ENCODE results near the gene NCAPG. TPM values are rescaled to one million over a fixed set of nuclear protein-coding genes. Genes with fewer than 3 reads are reported as not detected.

Gene NCAPG, protein sequence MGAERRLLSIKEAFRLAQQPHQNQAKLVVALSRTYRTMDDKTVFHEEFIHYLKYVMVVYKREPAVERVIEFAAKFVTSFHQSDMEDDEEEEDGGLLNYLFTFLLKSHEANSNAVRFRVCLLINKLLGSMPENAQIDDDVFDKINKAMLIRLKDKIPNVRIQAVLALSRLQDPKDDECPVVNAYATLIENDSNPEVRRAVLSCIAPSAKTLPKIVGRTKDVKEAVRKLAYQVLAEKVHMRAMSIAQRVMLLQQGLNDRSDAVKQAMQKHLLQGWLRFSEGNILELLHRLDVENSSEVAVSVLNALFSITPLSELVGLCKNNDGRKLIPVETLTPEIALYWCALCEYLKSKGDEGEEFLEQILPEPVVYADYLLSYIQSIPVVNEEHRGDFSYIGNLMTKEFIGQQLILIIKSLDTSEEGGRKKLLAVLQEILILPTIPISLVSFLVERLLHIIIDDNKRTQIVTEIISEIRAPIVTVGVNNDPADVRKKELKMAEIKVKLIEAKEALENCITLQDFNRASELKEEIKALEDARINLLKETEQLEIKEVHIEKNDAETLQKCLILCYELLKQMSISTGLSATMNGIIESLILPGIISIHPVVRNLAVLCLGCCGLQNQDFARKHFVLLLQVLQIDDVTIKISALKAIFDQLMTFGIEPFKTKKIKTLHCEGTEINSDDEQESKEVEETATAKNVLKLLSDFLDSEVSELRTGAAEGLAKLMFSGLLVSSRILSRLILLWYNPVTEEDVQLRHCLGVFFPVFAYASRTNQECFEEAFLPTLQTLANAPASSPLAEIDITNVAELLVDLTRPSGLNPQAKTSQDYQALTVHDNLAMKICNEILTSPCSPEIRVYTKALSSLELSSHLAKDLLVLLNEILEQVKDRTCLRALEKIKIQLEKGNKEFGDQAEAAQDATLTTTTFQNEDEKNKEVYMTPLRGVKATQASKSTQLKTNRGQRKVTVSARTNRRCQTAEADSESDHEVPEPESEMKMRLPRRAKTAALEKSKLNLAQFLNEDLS
- 10 to 100 TPM; 48.2 to 52.1 TPM for total RNA-seq
- polyA plus RNA-seq: 1.4 TPM

DNA sequence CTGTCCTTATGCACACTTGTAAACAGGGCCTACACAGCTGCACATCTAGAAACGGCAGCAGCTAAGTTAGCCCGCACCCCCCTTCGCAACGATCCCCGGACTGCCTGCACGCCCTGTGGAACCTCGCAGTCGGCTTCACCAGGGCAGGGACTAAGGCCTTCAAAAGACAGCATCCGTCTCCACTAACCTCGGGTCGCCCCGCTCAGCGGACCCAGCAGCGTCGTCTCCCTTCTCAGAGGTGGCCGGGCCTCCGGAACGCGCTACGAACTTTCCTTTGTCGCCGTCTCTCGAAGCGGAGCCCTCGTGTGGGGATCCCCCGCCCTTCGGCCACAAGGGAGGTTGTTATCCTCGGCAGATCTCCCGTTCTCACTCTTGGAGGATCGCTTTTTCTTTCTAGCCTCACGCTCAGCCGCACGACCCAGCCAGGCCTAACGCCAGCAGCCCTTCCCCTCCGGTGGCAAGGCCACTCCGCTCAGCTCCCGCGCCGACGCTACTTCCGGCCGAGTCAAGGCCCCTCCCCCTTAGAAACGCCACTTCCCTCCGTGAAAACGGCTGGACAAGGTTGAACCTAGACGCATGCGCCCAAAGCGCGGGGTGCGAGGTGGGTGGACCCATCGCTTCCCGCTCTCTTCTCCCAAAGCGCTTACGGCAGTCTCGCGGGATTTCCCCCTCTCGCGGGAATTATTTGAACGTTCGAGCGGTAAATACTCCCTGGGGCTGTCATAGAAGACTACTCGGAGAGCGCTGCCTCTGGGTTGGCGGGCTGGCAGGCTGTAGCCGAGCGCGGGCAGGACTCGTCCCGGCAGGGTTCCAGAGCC is at the start of gene NCAPG, which contains the start of gene DCAF16:
TSS of gene NCAPG (plus strand) at position 720 of the 818 bp plus-strand sequence. CDS start 99 bp downstream, outside the sequence.
TSS of gene DCAF16 (minus strand) at position 498 of the 818 bp plus-strand sequence. CDS start 6,616 bp downstream, outside the sequence.
- H3K27ac ChIP-seq (ENCODE audit: low read depth, low read length): peak within 1 kb of the TSS; percentile 98
- Mint-ChIP-seq H3K27ac (peak within 1 kb of the TSS; percentile 96 to 100 (median 100)), H3K4me3 (peak within 1 kb of the TSS; percentile 95 to 100 (median 98)), H3K36me3 (peaks cover 0 to 23% (median 6%) of the 10 kb centered on the region in 3 donors), H3K9me3 (no peaks in the 10 kb centered on the region), H3K4me1 (peaks cover 62 to 78% (median 72%) of the 10 kb centered on the region in 3 donors), H3K27me3 (no peaks in the 10 kb centered on the region)
- peak; percentile 97 to 100 (median 99) for DNase-seq
- no peaks in the 10 kb centered on the region for H3K27me3 ChIP-seq (ENCODE audit: insufficient read depth, low read length, poor library complexity, severe bottlenecking)
- H3K4me1 ChIP-seq (ENCODE audit: insufficient read depth, low read length): peaks cover 45% of the 10 kb centered on the region
- peak within 1 kb of the TSS; percentile 89 for H3K4me3 ChIP-seq (ENCODE audit: low read length)
- H3K9me3 ChIP-seq (ENCODE audit: low read length): no peaks in the 10 kb centered on the region
- ChIA-PET POLR2A (interaction anchor here (0.6 to 1.4 kb wide), 4 partner anchors 12 to 196 kb away, joined by 3 to 8 read pairs (median 4); partner anchors contain the start of gene MED28), CTCF (interaction anchor here (0.5 to 2.0 kb wide), 5 partner anchors 13 to 964 kb away, joined by 3 to 13 read pairs (median 3); no protein-coding TSS in a partner anchor)
- H3K36me3 ChIP-seq (ENCODE audit: insufficient read depth, low read length): no peaks in the 10 kb centered on the region

DNA sequence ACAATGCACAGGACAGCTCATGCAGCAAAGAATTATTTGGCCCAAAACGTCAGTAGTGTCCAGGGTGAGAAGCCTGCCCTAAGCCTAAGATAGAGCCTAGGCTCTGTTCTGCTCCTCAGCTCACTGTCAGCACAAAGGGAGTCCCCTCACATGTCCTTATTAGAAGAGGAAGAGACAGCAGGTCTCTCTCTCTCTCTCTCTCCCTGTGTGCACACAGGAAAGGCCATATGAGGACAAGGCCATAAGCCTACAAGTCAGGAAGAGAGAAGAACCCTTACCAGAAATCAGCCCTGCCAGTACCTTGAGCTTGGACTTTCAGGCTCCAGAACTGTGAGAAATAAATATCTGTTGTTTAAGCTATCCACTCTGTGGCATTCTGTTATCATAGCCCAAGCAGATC is 49.7 kb upstream of the NCAPG start:
- Histone ChIP-seq H3K27me3 (ENCODE audit: insufficient read depth, low read length, poor library complexity, severe bottlenecking) (no peaks in the 10 kb centered on the region), H3K4me3 (ENCODE audit: low read length) (no peak overlapping the region), H3K27ac (ENCODE audit: low read depth, low read length) (no peak overlapping the region), H3K9me3 (ENCODE audit: low read length) (no peaks in the 10 kb centered on the region), H3K4me1 (ENCODE audit: insufficient read depth, low read length) (no peaks in the 10 kb centered on the region), H3K36me3 (ENCODE audit: insufficient read depth, low read length) (no peaks in the 10 kb centered on the region)
- H3K9me3 Mint-ChIP-seq: no peaks in the 10 kb centered on the region
- no peak for DNase-seq
- no peak overlapping the region for H3K4me3 Mint-ChIP-seq
- ChIA-PET POLR2A (no interaction called here), CTCF (no interaction called here)
- peaks cover 3 to 13% of the 10 kb centered on the region in 2 donors for H3K27me3 Mint-ChIP-seq
- no peak overlapping the region for H3K27ac Mint-ChIP-seq
- peaks cover 9 to 11% (median 10%) of the 10 kb centered on the region in 3 donors for H3K4me1 Mint-ChIP-seq
- H3K36me3 Mint-ChIP-seq: peaks cover 0 to 4% (median 0%) of the 10 kb centered on the region in 3 donors

DNA sequence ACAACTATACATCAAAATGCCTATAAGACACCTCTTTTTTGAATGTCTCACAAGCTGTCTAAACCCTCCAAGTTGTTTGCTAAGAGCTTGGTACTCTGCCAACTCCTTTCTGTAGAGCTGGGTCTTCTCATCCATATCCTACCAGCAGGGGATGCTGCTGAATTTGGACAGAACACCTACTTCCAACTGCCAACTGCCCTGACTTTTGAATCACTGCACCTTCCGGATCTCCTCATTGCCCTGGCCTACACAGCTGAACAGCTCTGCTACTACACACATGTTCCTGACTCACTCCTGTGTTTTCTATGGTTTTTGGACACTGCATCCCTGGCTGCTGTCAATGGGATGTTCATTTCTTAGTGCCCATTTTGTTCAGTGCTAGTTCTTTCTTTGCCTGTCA is 48.1 kb upstream of the NCAPG start:
- no peak overlapping the region for H3K27ac ChIP-seq (ENCODE audit: low read depth, low read length)
- no peaks in the 10 kb centered on the region for H3K4me1 ChIP-seq (ENCODE audit: insufficient read depth, low read length)
- DNase-seq: no peak
- ChIA-PET POLR2A (no interaction called here), CTCF (interaction anchor here (0.9 to 1.3 kb wide), 2 partner anchors 11 kb away, joined by 3 read pairs; no protein-coding TSS in a partner anchor)
- H3K4me1 Mint-ChIP-seq: peaks cover 10 to 12% (median 11%) of the 10 kb centered on the region in 3 donors
- no peak overlapping the region for H3K4me3 Mint-ChIP-seq
- H3K27me3 ChIP-seq (ENCODE audit: insufficient read depth, low read length, poor library complexity, severe bottlenecking): no peaks in the 10 kb centered on the region
- H3K9me3 Mint-ChIP-seq: no peaks in the 10 kb centered on the region
- H3K27me3 Mint-ChIP-seq: peaks cover 3 to 11% of the 10 kb centered on the region in 2 donors
- H3K36me3 Mint-ChIP-seq: peaks cover 0 to 6% (median 0%) of the 10 kb centered on the region in 3 donors
- no peak overlapping the region for H3K4me3 ChIP-seq (ENCODE audit: low read length)
- H3K27ac Mint-ChIP-seq: no peak overlapping the region
- no peaks in the 10 kb centered on the region for H3K36me3 ChIP-seq (ENCODE audit: insufficient read depth, low read length)
- no peaks in the 10 kb centered on the region for H3K9me3 ChIP-seq (ENCODE audit: low read length)

DNA sequence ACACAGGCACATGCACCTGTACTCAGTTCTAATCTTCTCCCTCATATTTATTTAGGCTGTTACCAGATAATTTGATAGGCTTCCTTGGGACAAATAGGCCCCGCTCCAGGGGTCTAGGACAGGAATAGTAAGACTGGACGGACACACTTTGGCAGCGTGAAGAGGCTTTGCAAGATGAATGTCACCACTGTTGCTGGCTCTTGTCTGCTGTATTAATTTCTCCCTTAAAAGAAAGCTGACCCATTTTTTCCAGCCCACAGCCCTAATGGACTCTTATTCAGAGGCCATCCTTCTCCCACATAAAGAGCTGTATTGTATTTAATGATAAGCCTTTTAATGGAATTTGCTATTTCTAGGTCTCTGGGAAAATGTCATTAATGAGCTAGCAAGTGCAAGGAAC is 47.4 kb upstream of the NCAPG start:
- no peak overlapping the region for H3K27ac Mint-ChIP-seq
- H3K27ac ChIP-seq (ENCODE audit: low read depth, low read length): no peak overlapping the region
- no peaks in the 10 kb centered on the region for H3K9me3 Mint-ChIP-seq
- peaks cover 10 to 12% (median 11%) of the 10 kb centered on the region in 3 donors for H3K4me1 Mint-ChIP-seq
- peaks cover 0 to 6% (median 0%) of the 10 kb centered on the region in 3 donors for H3K36me3 Mint-ChIP-seq
- no peaks in the 10 kb centered on the region for H3K36me3 ChIP-seq (ENCODE audit: insufficient read depth, low read length)
- no peak for DNase-seq
- no peak overlapping the region for H3K4me3 Mint-ChIP-seq
- no peaks in the 10 kb centered on the region for H3K27me3 ChIP-seq (ENCODE audit: insufficient read depth, low read length, poor library complexity, severe bottlenecking)
- ChIA-PET POLR2A (no interaction called here), CTCF (no interaction called here)
- H3K9me3 ChIP-seq (ENCODE audit: low read length): no peaks in the 10 kb centered on the region
- H3K4me1 ChIP-seq (ENCODE audit: insufficient read depth, low read length): no peaks in the 10 kb centered on the region
- peaks cover 3 to 11% of the 10 kb centered on the region in 2 donors for H3K27me3 Mint-ChIP-seq
- no peak overlapping the region for H3K4me3 ChIP-seq (ENCODE audit: low read length)

DNA sequence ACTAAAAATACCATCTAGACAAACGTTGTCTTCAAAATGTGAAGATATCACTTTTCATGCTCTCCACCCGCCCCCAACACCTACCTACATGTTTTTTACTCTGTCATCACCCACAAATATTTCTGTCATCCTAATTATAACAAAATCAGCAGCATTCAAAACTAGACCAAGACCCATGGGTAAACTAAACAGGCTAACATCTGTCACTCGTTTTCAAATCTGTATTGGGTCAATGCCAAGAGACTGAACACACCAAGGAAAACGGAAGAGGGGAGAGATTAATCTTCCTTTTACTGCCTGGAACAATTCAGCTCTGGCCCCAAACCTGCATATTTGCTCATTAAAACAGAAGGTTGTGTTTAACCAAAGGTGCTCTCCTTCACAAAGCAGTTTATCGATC is 46.8 kb upstream of the NCAPG start:
- no peaks in the 10 kb centered on the region for H3K9me3 Mint-ChIP-seq
- no peaks in the 10 kb centered on the region for H3K4me1 ChIP-seq (ENCODE audit: insufficient read depth, low read length)
- no peak overlapping the region for H3K27ac ChIP-seq (ENCODE audit: low read depth, low read length)
- ChIA-PET CTCF (no interaction called here), POLR2A (no interaction called here)
- H3K4me3 ChIP-seq (ENCODE audit: low read length): no peak overlapping the region
- no peaks in the 10 kb centered on the region for H3K27me3 ChIP-seq (ENCODE audit: insufficient read depth, low read length, poor library complexity, severe bottlenecking)
- H3K4me1 Mint-ChIP-seq: peaks cover 10 to 12% (median 11%) of the 10 kb centered on the region in 3 donors
- H3K27me3 Mint-ChIP-seq: peaks cover 3 to 9% of the 10 kb centered on the region in 2 donors
- H3K36me3 Mint-ChIP-seq: peaks cover 0 to 6% (median 0%) of the 10 kb centered on the region in 3 donors
- no peaks in the 10 kb centered on the region for H3K36me3 ChIP-seq (ENCODE audit: insufficient read depth, low read length)
- H3K27ac Mint-ChIP-seq: peak overlapping the region in 1 of 8 donors; percentile 7
- no peak for DNase-seq
- H3K4me3 Mint-ChIP-seq: no peak overlapping the region
- H3K9me3 ChIP-seq (ENCODE audit: low read length): no peaks in the 10 kb centered on the region

DNA sequence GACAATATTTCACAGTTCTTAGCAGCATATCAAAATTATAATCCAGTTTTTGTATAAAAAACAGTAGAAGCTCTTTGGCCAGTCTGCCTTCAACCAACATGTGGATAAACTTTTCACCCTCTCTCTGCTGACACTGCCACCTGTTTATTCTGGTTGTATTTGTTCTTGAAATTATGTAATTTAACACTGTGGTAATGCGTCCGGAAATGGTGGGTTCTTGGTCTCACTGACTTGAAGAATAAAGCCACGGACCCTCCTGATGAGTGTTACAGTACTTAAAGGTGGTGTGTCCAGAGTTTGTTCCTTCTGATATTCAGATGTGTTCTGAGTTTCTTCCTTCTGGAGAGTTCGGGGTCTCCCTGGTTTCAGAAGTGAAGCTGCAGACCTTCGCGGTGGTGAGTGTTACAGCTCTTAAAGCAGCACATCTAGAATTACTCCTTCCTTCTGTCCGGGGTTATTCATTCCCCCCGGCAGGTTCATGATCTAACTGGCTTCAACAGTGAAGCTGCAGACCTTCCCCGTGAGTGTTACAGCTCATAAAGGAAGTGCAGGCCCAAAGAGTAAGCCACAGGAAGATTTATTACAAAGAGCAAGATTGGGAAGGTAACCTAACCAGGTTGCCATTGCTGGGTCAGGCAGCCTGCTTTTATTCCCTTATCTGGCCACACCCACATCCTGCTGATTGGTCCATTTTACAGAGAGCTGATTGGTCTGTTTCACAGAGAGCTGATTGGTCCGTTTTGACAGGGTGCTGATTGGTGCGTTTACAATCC is 45.1 kb upstream of the NCAPG start:
- Mint-ChIP-seq H3K9me3 (no peaks in the 10 kb centered on the region), H3K27me3 (peaks cover 6 to 9% of the 10 kb centered on the region in 2 donors), H3K27ac (peak overlapping the region in 6 of 8 donors; percentile 27 to 81 (median 60)), H3K4me3 (peak overlapping the region in 6 of 7 donors; percentile 8 to 69 (median 31)), H3K4me1 (peaks cover 10 to 12% (median 11%) of the 10 kb centered on the region in 3 donors), H3K36me3 (peaks cover 0 to 6% (median 0%) of the 10 kb centered on the region in 3 donors)
- H3K27me3 ChIP-seq (ENCODE audit: insufficient read depth, low read length, poor library complexity, severe bottlenecking): no peaks in the 10 kb centered on the region
- no peaks in the 10 kb centered on the region for H3K4me1 ChIP-seq (ENCODE audit: insufficient read depth, low read length)
- no peak overlapping the region for H3K4me3 ChIP-seq (ENCODE audit: low read length)
- POLR2A ChIA-PET: no interaction called here
- CTCF ChIA-PET: no interaction called here
- H3K36me3 ChIP-seq (ENCODE audit: insufficient read depth, low read length): no peaks in the 10 kb centered on the region
- H3K9me3 ChIP-seq (ENCODE audit: low read length): no peaks in the 10 kb centered on the region
- peak in 1 of 5 donors; percentile 13 for DNase-seq
- H3K27ac ChIP-seq (ENCODE audit: low read depth, low read length): no peak overlapping the region
